ENCODE measurements around the gene DNAJC24. TPM values are rescaled to one million over a fixed set of nuclear protein-coding genes. Genes with fewer than 3 reads are reported as not detected.

Gene DNAJC24
- polyA plus RNA-seq, 1 donor from 2014 or later, result 47.3 TPM

DNA sequence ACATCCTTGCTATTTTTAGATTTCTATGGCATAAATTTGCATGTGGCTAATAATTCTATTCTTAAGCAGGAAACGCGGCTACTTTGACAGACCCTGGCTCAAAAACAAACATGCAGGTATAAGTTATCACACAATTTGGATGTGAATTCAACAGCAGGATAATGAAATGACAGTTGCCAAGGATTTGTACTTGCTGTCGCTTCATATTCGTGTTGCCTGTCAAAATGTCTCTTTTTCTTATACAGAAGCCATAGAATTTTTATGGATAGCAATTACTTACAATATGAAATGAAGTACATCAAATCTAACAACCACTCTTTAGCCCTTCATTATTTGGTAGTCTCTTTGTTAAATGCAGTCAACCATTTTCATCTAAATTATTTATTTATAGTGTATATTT, 46.5 kb upstream of the DNAJC24 start:
- Histone ChIP-seq H3K9me3 (ENCODE audit: low read length) (no peaks in the 10 kb centered on the region), H3K27ac (ENCODE audit: low read length) (peak overlapping the region; percentile 41), H3K36me3 (ENCODE audit: insufficient read depth, low read length) (no peaks in the 10 kb centered on the region), H3K79me2 (replicated peaks; ENCODE audit: insufficient read depth, low read length) (no peaks in the 10 kb centered on the region), H3F3A (ENCODE audit: insufficient read depth, low read length, poor library complexity, severe bottlenecking) (peaks cover 4% of the 10 kb centered on the region), H3K9ac (ENCODE audit: low read length) (no peak overlapping the region), H3K4me3 (ENCODE audit: low read length) (no peak overlapping the region), H3K9me2 (ENCODE audit: insufficient read depth, low read length) (no peaks in the 10 kb centered on the region), H3K27me3 (ENCODE audit: insufficient read depth, low read depth, low read length) (no peaks in the 10 kb centered on the region), H4K20me1 (ENCODE audit: insufficient read depth) (no peaks in the 10 kb centered on the region), H2AFZ (ENCODE audit: low read depth, low read length) (no peak overlapping the region), H3K4me2 (ENCODE audit: low read length) (no peak overlapping the region)
- no peak for TF ChIP-seq SMC3 (conservative IDR thresholded peaks at IDR 0.05; ENCODE audit: poor library complexity)
- TF ChIP-seq RAD21 (conservative IDR thresholded peaks at IDR 0.05), result no peak
- TF ChIP-seq EP300 (conservative IDR thresholded peaks at IDR 0.05; ENCODE audit: poor library complexity, severe bottlenecking), result peak; percentile 98
- TF ChIP-seq, protein P1, sequence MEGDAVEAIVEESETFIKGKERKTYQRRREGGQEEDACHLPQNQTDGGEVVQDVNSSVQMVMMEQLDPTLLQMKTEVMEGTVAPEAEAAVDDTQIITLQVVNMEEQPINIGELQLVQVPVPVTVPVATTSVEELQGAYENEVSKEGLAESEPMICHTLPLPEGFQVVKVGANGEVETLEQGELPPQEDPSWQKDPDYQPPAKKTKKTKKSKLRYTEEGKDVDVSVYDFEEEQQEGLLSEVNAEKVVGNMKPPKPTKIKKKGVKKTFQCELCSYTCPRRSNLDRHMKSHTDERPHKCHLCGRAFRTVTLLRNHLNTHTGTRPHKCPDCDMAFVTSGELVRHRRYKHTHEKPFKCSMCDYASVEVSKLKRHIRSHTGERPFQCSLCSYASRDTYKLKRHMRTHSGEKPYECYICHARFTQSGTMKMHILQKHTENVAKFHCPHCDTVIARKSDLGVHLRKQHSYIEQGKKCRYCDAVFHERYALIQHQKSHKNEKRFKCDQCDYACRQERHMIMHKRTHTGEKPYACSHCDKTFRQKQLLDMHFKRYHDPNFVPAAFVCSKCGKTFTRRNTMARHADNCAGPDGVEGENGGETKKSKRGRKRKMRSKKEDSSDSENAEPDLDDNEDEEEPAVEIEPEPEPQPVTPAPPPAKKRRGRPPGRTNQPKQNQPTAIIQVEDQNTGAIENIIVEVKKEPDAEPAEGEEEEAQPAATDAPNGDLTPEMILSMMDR (IDR thresholded peaks at IDR 0.05; ENCODE audit: poor library complexity, severe bottlenecking), result no peak
- TF ChIP-seq, protein P2, sequence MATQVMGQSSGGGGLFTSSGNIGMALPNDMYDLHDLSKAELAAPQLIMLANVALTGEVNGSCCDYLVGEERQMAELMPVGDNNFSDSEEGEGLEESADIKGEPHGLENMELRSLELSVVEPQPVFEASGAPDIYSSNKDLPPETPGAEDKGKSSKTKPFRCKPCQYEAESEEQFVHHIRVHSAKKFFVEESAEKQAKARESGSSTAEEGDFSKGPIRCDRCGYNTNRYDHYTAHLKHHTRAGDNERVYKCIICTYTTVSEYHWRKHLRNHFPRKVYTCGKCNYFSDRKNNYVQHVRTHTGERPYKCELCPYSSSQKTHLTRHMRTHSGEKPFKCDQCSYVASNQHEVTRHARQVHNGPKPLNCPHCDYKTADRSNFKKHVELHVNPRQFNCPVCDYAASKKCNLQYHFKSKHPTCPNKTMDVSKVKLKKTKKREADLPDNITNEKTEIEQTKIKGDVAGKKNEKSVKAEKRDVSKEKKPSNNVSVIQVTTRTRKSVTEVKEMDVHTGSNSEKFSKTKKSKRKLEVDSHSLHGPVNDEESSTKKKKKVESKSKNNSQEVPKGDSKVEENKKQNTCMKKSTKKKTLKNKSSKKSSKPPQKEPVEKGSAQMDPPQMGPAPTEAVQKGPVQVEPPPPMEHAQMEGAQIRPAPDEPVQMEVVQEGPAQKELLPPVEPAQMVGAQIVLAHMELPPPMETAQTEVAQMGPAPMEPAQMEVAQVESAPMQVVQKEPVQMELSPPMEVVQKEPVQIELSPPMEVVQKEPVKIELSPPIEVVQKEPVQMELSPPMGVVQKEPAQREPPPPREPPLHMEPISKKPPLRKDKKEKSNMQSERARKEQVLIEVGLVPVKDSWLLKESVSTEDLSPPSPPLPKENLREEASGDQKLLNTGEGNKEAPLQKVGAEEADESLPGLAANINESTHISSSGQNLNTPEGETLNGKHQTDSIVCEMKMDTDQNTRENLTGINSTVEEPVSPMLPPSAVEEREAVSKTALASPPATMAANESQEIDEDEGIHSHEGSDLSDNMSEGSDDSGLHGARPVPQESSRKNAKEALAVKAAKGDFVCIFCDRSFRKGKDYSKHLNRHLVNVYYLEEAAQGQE (IDR thresholded peaks at IDR 0.05; ENCODE audit: borderline replicate concordance), result peak; percentile 80
- TF ChIP-seq POLR2AphosphoS5 (IDR thresholded peaks at IDR 0.05), result peak; percentile 79
- no peak for TF ChIP-seq TAF1 (IDR thresholded peaks at IDR 0.05; ENCODE audit: low read depth)
- TF ChIP-seq EZH2 (IDR thresholded peaks at IDR 0.05; ENCODE audit: borderline replicate concordance, insufficient read depth, low read length, poor library complexity, severe bottlenecking), result no peak
- no peak for TF ChIP-seq MXI1 (conservative IDR thresholded peaks at IDR 0.05; ENCODE audit: poor library complexity, severe bottlenecking)

DNA sequence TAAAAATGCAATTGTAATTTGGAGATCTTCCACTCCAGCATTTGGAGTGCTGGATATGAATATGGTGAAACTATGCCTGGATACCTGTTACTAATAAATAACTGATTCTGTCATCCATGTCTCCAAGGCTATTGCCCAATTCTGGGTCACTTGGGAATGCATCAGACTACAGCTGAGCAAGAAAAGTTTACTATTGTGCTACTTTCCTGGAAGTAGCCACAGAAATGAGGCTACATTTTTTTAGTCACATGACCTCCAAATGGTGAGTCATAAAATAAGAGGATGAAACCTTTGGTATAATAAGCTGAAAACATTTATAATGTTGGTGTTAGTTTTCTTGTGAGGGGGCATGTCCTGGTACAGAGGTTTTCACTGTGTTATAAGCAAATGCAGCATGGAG, 44.5 kb upstream of the DNAJC24 start:
- Histone ChIP-seq H3K4me3 (ENCODE audit: low read length) (no peak overlapping the region), H3K4me2 (ENCODE audit: low read length) (no peak overlapping the region), H2AFZ (ENCODE audit: low read depth, low read length) (no peak overlapping the region), H3F3A (ENCODE audit: insufficient read depth, low read length, poor library complexity, severe bottlenecking) (peaks cover 4% of the 10 kb centered on the region), H3K9ac (ENCODE audit: low read length) (no peak overlapping the region), H3K9me2 (ENCODE audit: insufficient read depth, low read length) (no peaks in the 10 kb centered on the region), H4K20me1 (ENCODE audit: insufficient read depth) (no peaks in the 10 kb centered on the region), H3K79me2 (replicated peaks; ENCODE audit: insufficient read depth, low read length) (no peaks in the 10 kb centered on the region), H3K36me3 (ENCODE audit: insufficient read depth, low read length) (no peaks in the 10 kb centered on the region), H3K9me3 (ENCODE audit: low read length) (no peaks in the 10 kb centered on the region), H3K27me3 (ENCODE audit: insufficient read depth, low read depth, low read length) (no peaks in the 10 kb centered on the region), H3K27ac (ENCODE audit: low read length) (no peak overlapping the region)
- TF ChIP-seq EP300 (conservative IDR thresholded peaks at IDR 0.05; ENCODE audit: poor library complexity, severe bottlenecking), result no peak
- TF ChIP-seq POLR2AphosphoS5 (IDR thresholded peaks at IDR 0.05), result no peak
- TF ChIP-seq, protein P2 (IDR thresholded peaks at IDR 0.05; ENCODE audit: borderline replicate concordance), result no peak
- TF ChIP-seq EZH2 (IDR thresholded peaks at IDR 0.05; ENCODE audit: borderline replicate concordance, insufficient read depth, low read length, poor library complexity, severe bottlenecking), result no peak
- no peak for TF ChIP-seq MXI1 (conservative IDR thresholded peaks at IDR 0.05; ENCODE audit: poor library complexity, severe bottlenecking)
